ENCODE data around the gene SMARCC2.
A peak's percentile ranks its signal among the peaks of the same experiment; 100 is the strongest.

Gene SMARCC2

DNA sequence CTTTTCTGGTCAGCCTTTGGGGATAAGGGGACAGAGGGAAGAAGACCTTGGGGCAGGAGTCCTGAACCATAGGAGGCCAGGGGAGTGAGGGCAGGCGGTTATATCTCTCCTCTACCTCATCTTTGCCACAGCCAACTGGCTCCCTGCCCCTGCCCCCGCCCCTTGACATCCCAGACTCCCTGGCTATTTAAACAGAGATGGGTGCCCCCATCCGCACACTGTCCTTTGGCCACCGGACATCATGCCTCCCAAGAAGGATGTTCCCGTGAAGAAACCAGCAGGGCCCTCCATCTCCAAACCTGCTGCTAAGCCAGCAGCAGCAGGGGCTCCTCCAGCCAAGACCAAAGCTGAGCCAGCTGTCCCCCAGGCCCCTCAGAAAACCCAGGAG lies 35.6 kb downstream of the SMARCC2 start:
- DNase-seq (ENCODE audit: low spot score), result no peak
- TF ChIP-seq, protein P1, sequence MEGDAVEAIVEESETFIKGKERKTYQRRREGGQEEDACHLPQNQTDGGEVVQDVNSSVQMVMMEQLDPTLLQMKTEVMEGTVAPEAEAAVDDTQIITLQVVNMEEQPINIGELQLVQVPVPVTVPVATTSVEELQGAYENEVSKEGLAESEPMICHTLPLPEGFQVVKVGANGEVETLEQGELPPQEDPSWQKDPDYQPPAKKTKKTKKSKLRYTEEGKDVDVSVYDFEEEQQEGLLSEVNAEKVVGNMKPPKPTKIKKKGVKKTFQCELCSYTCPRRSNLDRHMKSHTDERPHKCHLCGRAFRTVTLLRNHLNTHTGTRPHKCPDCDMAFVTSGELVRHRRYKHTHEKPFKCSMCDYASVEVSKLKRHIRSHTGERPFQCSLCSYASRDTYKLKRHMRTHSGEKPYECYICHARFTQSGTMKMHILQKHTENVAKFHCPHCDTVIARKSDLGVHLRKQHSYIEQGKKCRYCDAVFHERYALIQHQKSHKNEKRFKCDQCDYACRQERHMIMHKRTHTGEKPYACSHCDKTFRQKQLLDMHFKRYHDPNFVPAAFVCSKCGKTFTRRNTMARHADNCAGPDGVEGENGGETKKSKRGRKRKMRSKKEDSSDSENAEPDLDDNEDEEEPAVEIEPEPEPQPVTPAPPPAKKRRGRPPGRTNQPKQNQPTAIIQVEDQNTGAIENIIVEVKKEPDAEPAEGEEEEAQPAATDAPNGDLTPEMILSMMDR (IDR thresholded peaks at IDR 0.05; ENCODE audit: borderline replicate concordance, control extremely low read depth, extremely low read depth, insufficient read depth, missing control alignments), result no peak
- in situ Hi-C loops (cut with MboI; ENCODE audit: low sequenced_read_pairs, unreplicated experiment), result no loop called here

DNA sequence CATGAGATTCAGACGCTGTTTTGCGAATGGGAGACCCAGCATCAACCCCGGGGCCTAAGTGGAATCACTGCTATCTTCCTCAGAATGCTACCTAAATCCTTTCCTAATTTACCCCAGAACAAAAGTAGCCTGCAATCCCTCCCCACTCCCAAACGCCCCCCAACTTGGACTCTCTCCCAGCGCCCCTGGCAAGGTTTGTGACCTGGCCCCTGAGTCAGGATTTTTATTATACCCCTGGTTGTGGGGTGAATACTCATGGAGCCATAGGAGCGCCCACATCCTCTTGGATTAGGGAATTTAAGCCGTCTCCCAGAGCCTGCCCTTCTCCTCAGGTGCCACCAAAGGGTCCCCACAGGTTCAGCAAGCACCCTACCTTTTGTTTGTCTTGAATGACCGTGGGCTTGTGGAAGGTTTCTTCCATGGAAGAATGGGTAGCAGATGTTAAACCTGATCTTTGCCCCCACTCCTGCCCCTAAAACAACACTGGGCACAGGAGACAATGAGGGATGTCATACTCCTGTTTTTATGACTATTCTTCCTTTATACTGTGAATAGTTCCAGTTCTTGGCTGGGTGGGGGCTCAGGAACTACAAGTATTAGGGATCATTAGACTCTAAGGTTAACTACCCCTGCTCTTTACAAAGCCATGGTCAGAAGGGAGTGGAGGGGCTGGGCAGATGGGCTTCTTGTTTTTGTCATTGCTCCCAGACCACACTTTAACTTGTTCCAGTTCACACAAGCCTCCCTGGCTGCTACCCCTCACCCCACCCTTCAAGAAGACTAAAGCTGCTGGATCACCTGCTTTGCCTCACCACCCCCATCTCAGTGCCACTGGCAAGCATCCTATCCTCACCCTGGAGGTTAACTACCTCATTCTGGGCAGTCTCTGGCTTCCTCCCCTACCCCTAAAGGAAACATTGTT lies 36.3 kb downstream of the SMARCC2 start:
- in situ Hi-C loops (cut with MboI; ENCODE audit: low sequenced_read_pairs, unreplicated experiment), result no loop called here
- TF ChIP-seq, protein P1 (IDR thresholded peaks at IDR 0.05; ENCODE audit: borderline replicate concordance, control extremely low read depth, extremely low read depth, insufficient read depth, missing control alignments), result no peak
- no peak for DNase-seq (ENCODE audit: low spot score)

DNA sequence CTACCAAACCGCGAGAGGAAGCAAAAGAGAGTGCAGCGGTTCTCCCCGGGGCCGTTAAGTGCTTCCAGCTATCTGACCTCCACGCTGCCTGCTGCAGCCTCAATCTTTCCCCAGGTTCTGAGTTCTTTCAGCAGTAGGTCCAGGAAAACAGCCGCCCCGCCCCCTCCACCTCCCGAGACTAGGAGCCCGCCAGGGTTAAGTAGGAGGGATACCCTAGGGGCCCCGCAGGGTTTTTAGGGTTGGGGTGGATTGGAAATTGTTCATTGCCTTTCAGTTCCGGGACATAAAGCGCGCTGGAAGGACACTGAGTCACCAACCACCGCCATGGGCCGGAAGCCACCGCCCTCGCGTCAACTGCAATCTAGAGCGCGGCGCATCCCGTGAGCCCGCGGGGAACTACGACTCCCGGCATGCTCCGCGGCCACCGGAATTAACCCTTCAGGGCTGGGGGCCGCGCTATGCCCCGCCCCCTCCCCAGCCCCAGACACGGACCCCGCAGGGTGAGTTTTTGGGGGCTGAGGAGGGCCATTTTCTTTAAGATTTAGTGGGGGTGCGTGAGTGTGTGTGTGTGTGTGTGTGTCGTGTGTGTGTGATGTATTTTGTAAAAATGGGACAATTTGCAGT lies 37.0 kb downstream of the SMARCC2 start, which contains the start of gene MYL6B:
Gene MYL6B (plus strand): TSS at position 456 of the 624 bp plus-strand sequence. CDS start 1,332 bp downstream, outside the sequence.
- TF ChIP-seq, protein P1 (IDR thresholded peaks at IDR 0.05; ENCODE audit: borderline replicate concordance, control extremely low read depth, extremely low read depth, insufficient read depth, missing control alignments), result no peak
- in situ Hi-C loops (cut with MboI; ENCODE audit: low sequenced_read_pairs, unreplicated experiment), result no loop called here
- peak; percentile 95 for DNase-seq (ENCODE audit: low spot score)

DNA sequence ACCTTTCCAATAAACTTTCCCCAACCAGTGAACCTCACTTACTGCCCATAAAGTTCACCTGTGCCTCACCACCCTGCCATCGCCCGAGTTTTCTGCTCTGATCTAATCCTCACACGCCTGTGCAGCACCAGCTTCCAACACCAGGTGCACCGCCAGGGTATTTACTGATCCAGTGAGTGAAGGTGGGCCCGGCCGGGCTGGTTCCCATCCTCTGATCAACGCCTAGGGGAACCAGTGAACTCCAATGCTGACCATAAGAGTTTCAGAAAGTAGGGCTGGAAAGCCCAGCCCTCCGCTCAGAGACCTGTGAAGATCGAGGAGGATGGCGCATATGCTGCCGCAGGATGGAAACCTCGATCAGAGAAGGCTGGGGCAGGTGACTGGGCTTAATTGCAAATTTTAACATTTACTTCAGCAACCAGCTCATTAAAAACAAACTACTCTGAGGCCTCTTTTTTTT lies 37.6 kb downstream of the SMARCC2 start:
- TF ChIP-seq, protein P1 (IDR thresholded peaks at IDR 0.05; ENCODE audit: borderline replicate concordance, control extremely low read depth, extremely low read depth, insufficient read depth, missing control alignments), result peak; percentile 11
- in situ Hi-C loops (cut with MboI; ENCODE audit: low sequenced_read_pairs, unreplicated experiment), result no loop called here
- peak; percentile 63 for DNase-seq (ENCODE audit: low spot score)

DNA sequence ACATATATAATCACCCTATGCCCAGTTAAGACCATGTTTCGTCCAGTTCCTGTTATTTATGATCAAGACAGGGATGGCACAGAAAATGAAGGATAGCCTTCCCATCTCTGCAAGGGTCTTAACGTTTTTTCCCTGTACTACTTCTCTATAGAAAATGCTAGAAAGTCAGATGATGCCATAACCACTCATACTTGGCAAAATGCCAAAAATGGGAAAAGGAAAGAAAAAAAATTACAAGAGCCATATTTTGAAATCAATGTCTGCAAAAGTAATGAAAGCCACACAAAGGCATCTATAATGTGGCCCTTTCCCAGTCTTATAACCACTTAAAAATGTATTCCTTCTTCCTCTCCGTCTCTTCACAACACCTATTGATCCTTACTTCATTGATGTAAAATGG lies 38.7 kb downstream of the SMARCC2 start:
- DNase-seq (ENCODE audit: low spot score), result no peak
- in situ Hi-C loops (cut with MboI; ENCODE audit: low sequenced_read_pairs, unreplicated experiment), result no loop called here
- TF ChIP-seq, protein P1 (IDR thresholded peaks at IDR 0.05; ENCODE audit: borderline replicate concordance, control extremely low read depth, extremely low read depth, insufficient read depth, missing control alignments), result no peak

DNA sequence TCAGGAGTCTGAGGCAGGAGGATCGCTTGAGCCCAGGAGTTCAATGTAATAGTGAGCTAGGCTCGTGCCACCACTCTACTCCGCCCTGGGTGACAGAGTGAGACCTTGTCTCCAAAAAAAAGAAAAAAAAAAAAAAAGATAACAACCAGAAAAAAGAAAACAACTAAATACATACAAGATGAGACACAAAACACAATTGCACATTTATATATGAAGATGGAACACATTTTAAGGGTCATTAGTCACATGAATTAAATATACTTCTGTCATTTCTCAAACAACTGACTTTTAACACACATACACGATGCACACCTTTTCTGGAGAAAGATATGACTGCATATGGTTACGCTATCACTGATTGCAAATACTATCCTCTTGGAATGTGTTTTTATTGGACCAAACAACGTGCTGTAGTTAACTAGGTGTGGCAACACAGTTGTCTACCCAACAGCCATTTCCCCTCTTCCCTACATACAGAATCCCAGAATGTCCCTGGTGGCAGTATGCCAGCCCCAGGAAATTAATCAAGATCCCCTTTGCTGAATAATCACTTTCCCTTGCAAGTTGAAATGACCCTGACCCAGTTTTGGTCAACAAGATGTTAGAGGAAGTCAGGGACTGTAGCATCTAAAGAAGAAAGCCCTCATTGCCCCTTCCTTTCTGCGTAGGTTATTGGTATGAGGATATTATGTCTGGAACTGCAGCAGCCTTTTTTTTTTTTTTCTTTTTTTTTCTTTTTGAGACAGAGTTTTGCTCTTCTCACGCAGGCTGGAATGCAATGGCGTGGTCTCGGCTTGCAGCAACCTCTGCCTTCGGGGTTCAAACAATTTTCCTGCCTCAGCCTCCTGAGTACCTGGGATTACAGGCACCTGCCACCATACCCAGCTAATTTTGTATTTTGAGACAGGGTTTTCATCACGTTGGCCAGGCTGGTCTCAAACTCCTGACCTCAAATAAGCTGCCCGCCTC lies 42.5 kb downstream of the SMARCC2 start:
- in situ Hi-C loops (cut with MboI; ENCODE audit: low sequenced_read_pairs, unreplicated experiment), result no loop called here
- TF ChIP-seq, protein P1 (IDR thresholded peaks at IDR 0.05; ENCODE audit: borderline replicate concordance, control extremely low read depth, extremely low read depth, insufficient read depth, missing control alignments), result no peak

More for the DNA sequence above, 42.5 kb downstream of the SMARCC2 start:
- DNase-seq (ENCODE audit: low spot score), result no peak
